Keratinocyte (primary cell): ENCODE results near the gene MRPS22. TPM values are rescaled to one million over a fixed set of nuclear protein-coding genes. Genes with fewer than 3 reads are reported as not detected.
"Not testable (repeated sequence)": the region's sequence is repeated elsewhere in the genome, so short reads cannot be mapped to it uniquely, and the experiment has no call there.

Experiments
- DNase-seq: peaks from one replicate; pipeline ENCODE4 v3.0.0-alpha.2; 2011; ENCODE audit warnings: low read depth, missing footprints, low spot score
- FAIRE-seq: peaks from 2 replicates; lab custom pipeline; 2011; peaks lifted over from hg19 to GRCh38; lab: Jason Lieb, UNC
- H2AFZ ChIP-seq: 2 replicates; pipeline ENCODE4 v1.6.0; 2012; ENCODE audit warnings: low read length, control low read depth, inconsistent platforms; ENCODE audit not compliant: control insufficient read depth
- H3K27ac ChIP-seq: 2 replicates; pipeline ENCODE4 v1.5.1; 2011; ENCODE audit warnings: low read length; ENCODE audit not compliant: control insufficient read depth, insufficient read depth
- H3K27me3 ChIP-seq: 3 replicates; pipeline ENCODE4 v1.6.0; 2011; ENCODE audit warnings: low read length; ENCODE audit not compliant: control insufficient read depth, insufficient read depth; ENCODE audit errors: extremely low read depth
- H3K36me3 ChIP-seq, 2 experiments: 2 replicates in 1 of 2; 3 replicates in 1 of 2; pipeline ENCODE4 v1.5.1; 2011; ENCODE audit warnings: low read length in 2 of 2, mild to moderate bottlenecking in 1 of 2; ENCODE audit not compliant: control insufficient read depth in 2 of 2, insufficient read depth in 2 of 2; ENCODE audit errors: extremely low read depth in 1 of 2
- H3K4me1 ChIP-seq: 3 replicates; pipeline ENCODE4 v1.5.1; 2011; ENCODE audit warnings: low read length; ENCODE audit not compliant: control insufficient read depth, insufficient read depth; ENCODE audit errors: extremely low read depth
- H3K4me2 ChIP-seq: 3 replicates; pipeline ENCODE4 v1.6.0; 2011; ENCODE audit warnings: low read depth, low read length; ENCODE audit not compliant: control insufficient read depth, insufficient read depth; ENCODE audit errors: extremely low read depth
- H3K4me3 ChIP-seq, 3 experiments: fragments of 200-600 bp in 1 of 3; sonication (generic) in 1 of 3; 2 replicates in 2 of 3; 3 replicates in 1 of 3; pipeline ENCODE4 v1.5.1; 2011 to 2016; ENCODE audit warnings: low read length in 3 of 3, mild to moderate bottlenecking in 3 of 3, control low read depth in 2 of 3, inconsistent platforms in 1 of 3, low read depth in 1 of 3, mixed read lengths in 1 of 3, mixed run types in 1 of 3, moderate library complexity in 1 of 3; ENCODE audit not compliant: control insufficient read depth in 2 of 3, insufficient read depth in 2 of 3; ENCODE audit errors: extremely low read depth in 1 of 3
- H3K79me2 ChIP-seq: 2 replicates; pipeline ENCODE4 v1.6.0; 2012; ENCODE audit warnings: low read length; ENCODE audit not compliant: control insufficient read depth, insufficient read depth
- H3K9ac ChIP-seq: 3 replicates; pipeline ENCODE4 v1.6.0; 2011; ENCODE audit warnings: low read length; ENCODE audit not compliant: control insufficient read depth, insufficient read depth; ENCODE audit errors: extremely low read depth
- H3K9me1 ChIP-seq: 3 replicates; pipeline ENCODE4 v1.6.0; 2011; ENCODE audit warnings: low read length; ENCODE audit not compliant: control insufficient read depth, insufficient read depth; ENCODE audit errors: extremely low read depth
- H3K9me3 ChIP-seq: 2 replicates; pipeline ENCODE4 v1.5.1; 2012; ENCODE audit warnings: low read depth, low read length; ENCODE audit not compliant: control insufficient read depth
- H4K20me1 ChIP-seq: 3 replicates; pipeline ENCODE4 v1.6.0; 2011; ENCODE audit warnings: low read length; ENCODE audit not compliant: control insufficient read depth, insufficient read depth; ENCODE audit errors: extremely low read depth
- EZH2 ChIP-seq: IDR thresholded peaks from one replicate; pipeline ENCODE4 v1.6.1; 2012; ENCODE audit warnings: inconsistent platforms, mild to moderate bottlenecking, low read length, moderate library complexity
- dilution Hi-C: fragments of 300-500 bp; cut with MboI; formaldehyde crosslinking; loops from one replicate; pipeline ENCODE4 v1.7.0; 2020; ENCODE audit warnings: low sequenced_read_pairs; ENCODE audit not compliant: extremely low pct_ligation_motif_present
- polyA plus RNA-seq, 5 experiments: library from polyadenylated mRNA; depleted of rRNA in 3 of 5; stranded (reverse) in 3 of 5; stranded (forward) in 1 of 5; unstranded in 1 of 5; fragments of >200 nt; gene quantifications; 1 replicate in 1 of 5; 2 replicates in 3 of 5; 3 replicates in 1 of 5; pipeline versions ENCODE4 v1.2.1 to v1.2.3, GENCODE V29; 2011 to 2012; ENCODE audit warnings: missing spikeins in 2 of 5, low read depth in 1 of 5, low replicate concordance in 1 of 5
- TF ChIP-seq, protein P1 (sequence below), 3 experiments: IDR thresholded peaks in 1 of 3; conservative IDR thresholded peaks in 1 of 3; optimal IDR thresholded peaks in 1 of 3; 2 replicates in 2 of 3; 3 replicates in 1 of 3; pipeline versions ENCODE3 to v1.5.1; 2011; ENCODE audit warnings: low read length in 3 of 3, mild to moderate bottlenecking in 3 of 3, moderate library complexity in 2 of 3, control low read depth in 1 of 3, inconsistent platforms in 1 of 3; ENCODE audit not compliant: insufficient read depth in 2 of 3; ENCODE audit errors: extremely low read depth in 1 of 3

MRPS22 gene
- polyA plus RNA-seq, 1 donor (not counting 4 experiments of a cell fraction or from before 2014, with no cell fraction given): 91.9 TPM

- H2AFZ ChIP-seq: no peak overlapping the region
- H3K9me1 ChIP-seq: no peaks in the 10 kb centered on the region
- TF ChIP-seq, protein P1, sequence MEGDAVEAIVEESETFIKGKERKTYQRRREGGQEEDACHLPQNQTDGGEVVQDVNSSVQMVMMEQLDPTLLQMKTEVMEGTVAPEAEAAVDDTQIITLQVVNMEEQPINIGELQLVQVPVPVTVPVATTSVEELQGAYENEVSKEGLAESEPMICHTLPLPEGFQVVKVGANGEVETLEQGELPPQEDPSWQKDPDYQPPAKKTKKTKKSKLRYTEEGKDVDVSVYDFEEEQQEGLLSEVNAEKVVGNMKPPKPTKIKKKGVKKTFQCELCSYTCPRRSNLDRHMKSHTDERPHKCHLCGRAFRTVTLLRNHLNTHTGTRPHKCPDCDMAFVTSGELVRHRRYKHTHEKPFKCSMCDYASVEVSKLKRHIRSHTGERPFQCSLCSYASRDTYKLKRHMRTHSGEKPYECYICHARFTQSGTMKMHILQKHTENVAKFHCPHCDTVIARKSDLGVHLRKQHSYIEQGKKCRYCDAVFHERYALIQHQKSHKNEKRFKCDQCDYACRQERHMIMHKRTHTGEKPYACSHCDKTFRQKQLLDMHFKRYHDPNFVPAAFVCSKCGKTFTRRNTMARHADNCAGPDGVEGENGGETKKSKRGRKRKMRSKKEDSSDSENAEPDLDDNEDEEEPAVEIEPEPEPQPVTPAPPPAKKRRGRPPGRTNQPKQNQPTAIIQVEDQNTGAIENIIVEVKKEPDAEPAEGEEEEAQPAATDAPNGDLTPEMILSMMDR (optimal IDR thresholded peaks at IDR 0.05 in 1 of 3, IDR thresholded peaks at IDR 0.05 in 1 of 3, conservative IDR thresholded peaks at IDR 0.05 in 1 of 3; ENCODE audit: extremely low read depth in 1 of 3, insufficient read depth in 2 of 3, low read length in 3 of 3): no peak
- no peak for TF ChIP-seq EZH2
- H3K27me3 ChIP-seq: peaks cover 17% of the 10 kb centered on the region
- H3K79me2 ChIP-seq: no peaks in the 10 kb centered on the region
- H3K4me1 ChIP-seq: no peaks in the 10 kb centered on the region
- FAIRE-seq (no peak), DNase-seq (no peak)
- H3K4me2 ChIP-seq: no peak overlapping the region
- no peak overlapping the region for H3K4me3 ChIP-seq
- H3K27ac ChIP-seq: no peak overlapping the region
- dilution Hi-C loops: no loop called here
- H4K20me1 ChIP-seq: no peaks in the 10 kb centered on the region
- no peaks in the 10 kb centered on the region for H3K36me3 ChIP-seq
- H3K9ac ChIP-seq: no peak overlapping the region
- H3K9me3 ChIP-seq: no peaks in the 10 kb centered on the region
Observed at GRCh38 chr3:139332092-139332491, 11.7 kb upstream of the MRPS22 start.

- H3K4me3 ChIP-seq, DNase-seq, FAIRE-seq, H3K79me2 ChIP-seq, H3K4me1 ChIP-seq, H3K9me1 ChIP-seq, H4K20me1 ChIP-seq, H2AFZ ChIP-seq, dilution Hi-C loops, H3K9me3 ChIP-seq, H3K27ac ChIP-seq, H3K36me3 ChIP-seq, H3K9ac ChIP-seq, H3K4me2 ChIP-seq: not testable (repeated sequence)
- peaks cover 16% of the 10 kb centered on the region for H3K27me3 ChIP-seq
Observed at GRCh38 chr3:139334675-139335074, 9.1 kb upstream of the MRPS22 start.

DNA sequence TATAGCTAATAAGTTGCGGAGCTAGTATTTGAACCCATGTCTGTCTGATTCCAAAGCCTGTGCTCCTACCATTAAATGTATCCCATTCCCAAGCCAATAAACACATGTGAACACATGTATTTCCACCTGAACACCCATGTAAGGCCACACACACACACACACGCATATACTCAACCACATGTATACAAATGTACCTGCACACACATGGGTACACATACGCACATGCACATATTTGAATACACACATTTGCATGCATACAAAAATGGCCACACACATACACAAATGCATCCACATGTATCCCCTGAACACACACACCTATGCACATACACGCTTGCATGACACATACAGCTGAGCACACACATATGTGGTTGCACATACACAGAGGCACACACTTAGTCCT lies 5.4 kb upstream of the MRPS22 start:
- FAIRE-seq: no peak
- H3K9ac ChIP-seq: no peak overlapping the region
- no peaks in the 10 kb centered on the region for H3K36me3 ChIP-seq
- no peak for DNase-seq
- H4K20me1 ChIP-seq: no peaks in the 10 kb centered on the region
- H3K9me3 ChIP-seq: no peaks in the 10 kb centered on the region
- H3K27me3 ChIP-seq: peaks cover 3% of the 10 kb centered on the region
- H3K27ac ChIP-seq: no peak overlapping the region
- H3K4me2 ChIP-seq: no peak overlapping the region
- no peaks in the 10 kb centered on the region for H3K79me2 ChIP-seq
- no peak overlapping the region for H2AFZ ChIP-seq
- no peak overlapping the region for H3K4me3 ChIP-seq
- dilution Hi-C loops: no loop called here
- H3K9me1 ChIP-seq: no peaks in the 10 kb centered on the region
- no peaks in the 10 kb centered on the region for H3K4me1 ChIP-seq
- TF ChIP-seq, protein P1 (optimal IDR thresholded peaks at IDR 0.05 in 1 of 3, IDR thresholded peaks at IDR 0.05 in 1 of 3, conservative IDR thresholded peaks at IDR 0.05 in 1 of 3; ENCODE audit: extremely low read depth in 1 of 3, insufficient read depth in 2 of 3, low read length in 3 of 3): no peak
